HCT116 (cell line): Measurements from ENCODE around the gene LEFTY2. TPM values are rescaled to one million over a fixed set of nuclear protein-coding genes. Genes with fewer than 3 reads are reported as not detected.

Experiments used
- ATAC-seq: fragments of 200-7000 bp; cut with Tn5 transposase; 2 replicates; pipeline ENCODE4 v1.9.1; 2020; ENCODE audit warnings: mild to moderate bottlenecking, moderate library complexity
- BruUV-seq: library from RNA; stranded (reverse); fragments of 400-500 nt; replicated peaks from 2 replicates; lab custom pipeline; 2021; lab: Mats Ljungman, UMichigan
- CTCF ChIA-PET: fragments of 300-600 bp; sonication (Branson Sonifier 250); formaldehyde crosslinking; loops from one replicate; lab custom pipeline; 2021; ENCODE audit warnings: antibody characterized with exemption; lab: Charles Lee
- POLR2A ChIA-PET: fragments of 300-600, 350-600 bp; sonication (Branson Sonifier 250); formaldehyde crosslinking; loops from one replicate; lab custom pipeline; 2021; ENCODE audit warnings: antibody characterized with exemption; lab: Charles Lee
- RAD21 ChIA-PET, 2 experiments: fragments of 300-600 bp; sonication (Branson Sonifier 250); formaldehyde crosslinking; loops; one replicate each; lab custom pipeline; 2023; ENCODE audit warnings: low total read pairs in 2 of 2; ENCODE audit not compliant: uncharacterized antibody in 2 of 2, unreplicated experiment in 2 of 2, low non-redundant PET in 1 of 2; lab: Charles Lee
- DNase-seq: peaks from one replicate; pipeline ENCODE4 v3.0.0-alpha.2; 2010; ENCODE audit warnings: low read depth, low spot score
- H2AFZ ChIP-seq: fragments of 200-600 bp; shearing (Covaris generic), sonication (generic); 2 replicates; pipeline ENCODE4 v1.6.1; 2017; ENCODE audit warnings: low read depth, mixed run types, mixed read lengths, antibody characterized with exemption, low read length; ENCODE audit not compliant: poor library complexity, severe bottlenecking
- H3K27ac ChIP-seq: 2 replicates; pipeline ENCODE4 v1.5.1; 2012; ENCODE audit warnings: low read depth, low read length
- H3K27me3 ChIP-seq: fragments of 200-600 bp; sonication (generic); 2 replicates; pipeline ENCODE4 v1.6.1; 2016; ENCODE audit warnings: mixed run types, low read length, mixed read lengths; ENCODE audit not compliant: insufficient read depth
- H3K36me3 ChIP-seq, 2 experiments: fragments of 200-500 bp in 1 of 2; fragments of 200-600 bp in 1 of 2; sonication (Bioruptor generic) in 1 of 2; sonication (generic) in 1 of 2; 2 replicates each; pipeline versions ENCODE4 v1.5.1 to v1.6.1; 2014 to 2016; ENCODE audit warnings: low read length in 2 of 2, inconsistent platforms in 1 of 2, mixed read lengths in 1 of 2, mixed run types in 1 of 2; ENCODE audit not compliant: insufficient read depth in 2 of 2, control insufficient read depth in 1 of 2
- H3K4me1 ChIP-seq, 2 experiments: fragments of 200-600 bp in 1 of 2; sonication (generic) in 1 of 2; 2 replicates each; pipeline versions ENCODE4 v1.5.1 to v1.6.1; 2012 to 2017; ENCODE audit warnings: low read length in 2 of 2, inconsistent platforms in 1 of 2, mild to moderate bottlenecking in 1 of 2, mixed read lengths in 1 of 2, mixed run types in 1 of 2, moderate library complexity in 1 of 2; ENCODE audit not compliant: insufficient read depth in 2 of 2, control insufficient read depth in 1 of 2
- H3K4me2 ChIP-seq: fragments of 200-600 bp; sonication (generic); 2 replicates; pipeline ENCODE4 v1.6.1; 2017; ENCODE audit warnings: mixed run types, low read length, mixed read lengths
- H3K4me3 ChIP-seq, 2 experiments: fragments of 200-600 bp in 1 of 2; sonication (generic) in 1 of 2; replicated peaks in 1 of 2; 2 replicates each; pipeline ENCODE4 v1.5.1; 2011 to 2016; ENCODE audit warnings: low read length in 2 of 2, control low read depth in 1 of 2, low read depth in 1 of 2, mild to moderate bottlenecking in 1 of 2, mixed read lengths in 1 of 2, mixed run types in 1 of 2
- H3K79me2 ChIP-seq: fragments of 200-600 bp; sonication (generic); 2 replicates; pipeline ENCODE4 v1.6.1; 2017; ENCODE audit warnings: mild to moderate bottlenecking, mixed run types, low read length, moderate library complexity, mixed read lengths; ENCODE audit not compliant: insufficient read depth
- H3K9ac ChIP-seq: fragments of 200-600 bp; sonication (generic); 2 replicates; pipeline ENCODE4 v1.6.1; 2016; ENCODE audit warnings: low read length, mixed read lengths
- H3K9me2 ChIP-seq: fragments of 200-600 bp; sonication (generic), shearing (Covaris generic); 2 replicates; pipeline ENCODE4 v1.6.1; 2017; ENCODE audit warnings: mixed run types, mild to moderate bottlenecking, moderate library complexity; ENCODE audit not compliant: insufficient read depth
- H3K9me3 ChIP-seq, 2 experiments: fragments of 200-500 bp in 1 of 2; fragments of 200-600 bp in 1 of 2; sonication (Bioruptor generic) in 1 of 2; sonication (generic) in 1 of 2; 2 replicates each; pipeline ENCODE4 v1.6.1; 2014 to 2017; ENCODE audit warnings: low read length in 2 of 2, mixed read lengths in 2 of 2, inconsistent platforms in 1 of 2, low read depth in 1 of 2, mild to moderate bottlenecking in 1 of 2, mixed run types in 1 of 2, moderate library complexity in 1 of 2; ENCODE audit not compliant: control insufficient read depth in 1 of 2, insufficient read depth in 1 of 2
- H4K20me1 ChIP-seq: fragments of 200-600 bp; sonication (generic), shearing (Covaris generic); 2 replicates; pipeline ENCODE4 v1.6.1; 2017; ENCODE audit warnings: mixed run types, mild to moderate bottlenecking, moderate library complexity; ENCODE audit not compliant: insufficient read depth
- CBX3 ChIP-seq: IDR thresholded peaks from 2 replicates; pipeline ENCODE4 v1.6.1; 2012; ENCODE audit warnings: low read depth
- CEBPB ChIP-seq: IDR thresholded peaks from 2 replicates; pipeline ENCODE4 v1.6.1; 2012; ENCODE audit warnings: low read depth
- ELF1 ChIP-seq: IDR thresholded peaks from 2 replicates; pipeline ENCODE4 v1.6.1; 2012; ENCODE audit warnings: low read depth, borderline replicate concordance
- EZH2phosphoT487 ChIP-seq: fragments of 200-600 bp; IDR thresholded peaks from 2 replicates; pipeline ENCODE4 v1.6.1; 2018; ENCODE audit warnings: antibody characterized with exemption, borderline replicate concordance
- FOSL1 ChIP-seq: IDR thresholded peaks from 2 replicates; pipeline ENCODE4 v1.6.1; 2012; ENCODE audit warnings: low read depth
- JUND ChIP-seq: IDR thresholded peaks from 2 replicates; pipeline ENCODE4 v1.6.1; 2012
- POLR2AphosphoS5 ChIP-seq: IDR thresholded peaks from 2 replicates; pipeline ENCODE4 v1.6.1; 2011; ENCODE audit warnings: mild to moderate bottlenecking, low read depth, low read length, moderate library complexity
- SIN3A ChIP-seq: IDR thresholded peaks from 2 replicates; pipeline ENCODE4 v1.6.1; 2012; ENCODE audit warnings: low read depth
- SP1 ChIP-seq: IDR thresholded peaks from 2 replicates; pipeline ENCODE4 v1.6.1; 2012; ENCODE audit warnings: low read depth
- SRF ChIP-seq: IDR thresholded peaks from 2 replicates; pipeline ENCODE4 v1.6.1; 2012; ENCODE audit warnings: low read depth
- TCF7L2 ChIP-seq: IDR thresholded peaks from 2 replicates; pipeline ENCODE4 v1.7.0; 2011; ENCODE audit warnings: borderline replicate concordance, inconsistent platforms; ENCODE audit not compliant: insufficient read depth, insufficient read length; ENCODE audit errors: extremely low read depth
- ZFX ChIP-seq: fragments of 450-650 bp; IDR thresholded peaks from 2 replicates; pipeline ENCODE4 v1.6.1; 2017
- ZNF274 ChIP-seq: fragments of 200-500 bp; sonication (Bioruptor generic); IDR thresholded peaks from 2 replicates; pipeline ENCODE4 v1.6.1; 2014; ENCODE audit warnings: mild to moderate bottlenecking, low read depth, low read length, inconsistent platforms
- intact Hi-C: fragments of 100-400 bp; cut with micrococcal nuclease; formaldehyde crosslinking; loops from 2 replicates; pipeline ENCODE4 v1.10.0; 2022
- total RNA-seq: library from RNA; stranded (reverse); gene quantifications from one replicate; pipeline ENCODE4 v1.2.1, GENCODE V29; 2021; ENCODE audit not compliant: unreplicated experiment
- TF ChIP-seq, protein P1 (sequence below): IDR thresholded peaks from 2 replicates; pipeline ENCODE4 v1.6.1; 2011; ENCODE audit warnings: mild to moderate bottlenecking, low read length, moderate library complexity; ENCODE audit not compliant: insufficient replicate concordance; ENCODE audit errors: extremely low read depth
- TF ChIP-seq, protein P2 (sequence below): IDR thresholded peaks from 2 replicates; pipeline ENCODE4 v1.6.1; 2012
- TF ChIP-seq, protein P3 (sequence below): IDR thresholded peaks from 2 replicates; pipeline ENCODE4 v1.6.1; 2012
- TF ChIP-seq, protein P4 (sequence below), 3 experiments: fragments of 200-600 bp in 1 of 3; sonication (generic) in 1 of 3; IDR thresholded peaks in 2 of 3; conservative IDR thresholded peaks in 1 of 3; 2 replicates each; pipeline ENCODE4 v1.5.1; 2012 to 2017; ENCODE audit warnings: low read depth in 2 of 3, low read length in 2 of 3, antibody characterized with exemption in 1 of 3, borderline replicate concordance in 1 of 3, control low read depth in 1 of 3, mild to moderate bottlenecking in 1 of 3, mixed read lengths in 1 of 3, mixed run types in 1 of 3, moderate library complexity in 1 of 3; ENCODE audit not compliant: insufficient read depth in 1 of 3
- TF ChIP-seq, protein P5 (sequence below): IDR thresholded peaks from 2 replicates; pipeline ENCODE4 v1.6.1; 2012; ENCODE audit warnings: low read depth

LEFTY2 gene
- total RNA-seq, 1 experiment from 2014 or later = not detected

DNA sequence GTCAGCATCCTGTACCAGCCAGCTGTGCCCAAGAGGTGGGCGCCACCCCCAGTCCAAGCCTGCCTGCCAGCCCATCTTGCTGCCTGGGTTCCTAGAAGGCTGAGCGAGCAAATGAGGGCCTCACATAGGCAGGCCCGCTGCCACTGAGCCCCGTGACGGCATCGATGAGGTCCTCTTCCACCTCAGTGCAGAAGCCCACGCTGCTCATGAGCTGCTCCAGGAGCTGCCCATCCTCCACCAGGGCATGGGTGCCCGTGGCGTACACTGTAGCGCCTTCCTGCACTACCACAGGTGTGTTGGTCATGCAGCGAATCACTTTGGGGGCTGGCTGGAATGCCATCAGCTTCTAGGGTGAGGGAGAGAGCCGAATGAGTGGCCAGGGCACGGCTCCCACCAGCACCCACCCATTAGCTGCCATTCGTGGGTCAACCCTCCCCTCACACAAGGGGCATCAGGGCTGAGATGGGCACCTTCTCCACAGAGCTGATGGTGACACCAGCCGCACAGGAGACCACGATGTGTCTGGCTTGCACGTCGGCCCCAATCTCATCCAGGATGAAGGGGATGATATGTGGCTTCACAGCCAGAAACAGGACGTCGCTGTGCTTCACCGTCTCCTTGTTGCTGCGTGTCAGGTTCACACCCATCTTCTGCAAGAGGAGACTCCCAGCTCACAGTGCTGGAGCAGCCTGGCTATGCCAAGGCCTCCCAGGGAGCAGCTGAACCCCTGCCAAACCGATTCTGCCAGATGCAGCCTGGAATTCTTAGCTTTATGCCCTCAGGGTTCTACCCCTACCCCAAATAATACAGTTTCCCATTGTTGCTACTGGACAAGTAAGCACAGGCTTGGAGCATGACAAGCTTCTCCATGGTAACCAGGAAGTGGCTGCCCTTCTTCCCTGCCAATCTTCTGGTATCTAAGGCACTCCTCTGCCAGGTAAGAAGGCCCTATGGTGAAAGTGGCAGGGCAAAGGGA, 19.0 kb downstream of the LEFTY2 start:
- Histone ChIP-seq H3K9me3 (no peaks in the 10 kb centered on the region), H3K27ac (peak overlapping the region; percentile 24), H2AFZ (no peak overlapping the region), H3K9ac (peak overlapping the region; percentile 99; the same call in 1 of the 2 replicates), H3K4me1 (peaks cover 9 to 18% of the 10 kb centered on the region in 2 experiments), H3K4me2 (peak overlapping the region; percentile 85), H3K4me3 (peak overlapping the region in 1 of 2 experiments; percentile 6; a peak in 2 of 4 replicates), H4K20me1 (no peaks in the 10 kb centered on the region), H3K79me2 (peaks cover 26% of the 10 kb centered on the region), H3K36me3 (peaks cover 16 to 33% of the 10 kb centered on the region in 2 experiments), H3K9me2 (no peaks in the 10 kb centered on the region), H3K27me3 (no peaks in the 10 kb centered on the region)
- POLR2A ChIA-PET = no interaction called here
- CTCF ChIA-PET = no interaction called here
- RAD21 ChIA-PET = no interaction called here
- no TSS peak for BruUV-seq
- intact Hi-C loops = no loop called here
- ATAC-seq = no peak
- no peak for TF ChIP-seq EZH2phosphoT487
- no peak for TF ChIP-seq JUND
- TF ChIP-seq ELF1 = no peak
- no peak for TF ChIP-seq TCF7L2
- no peak for TF ChIP-seq SIN3A
- TF ChIP-seq ZNF274 = no peak
- TF ChIP-seq, protein P1, sequence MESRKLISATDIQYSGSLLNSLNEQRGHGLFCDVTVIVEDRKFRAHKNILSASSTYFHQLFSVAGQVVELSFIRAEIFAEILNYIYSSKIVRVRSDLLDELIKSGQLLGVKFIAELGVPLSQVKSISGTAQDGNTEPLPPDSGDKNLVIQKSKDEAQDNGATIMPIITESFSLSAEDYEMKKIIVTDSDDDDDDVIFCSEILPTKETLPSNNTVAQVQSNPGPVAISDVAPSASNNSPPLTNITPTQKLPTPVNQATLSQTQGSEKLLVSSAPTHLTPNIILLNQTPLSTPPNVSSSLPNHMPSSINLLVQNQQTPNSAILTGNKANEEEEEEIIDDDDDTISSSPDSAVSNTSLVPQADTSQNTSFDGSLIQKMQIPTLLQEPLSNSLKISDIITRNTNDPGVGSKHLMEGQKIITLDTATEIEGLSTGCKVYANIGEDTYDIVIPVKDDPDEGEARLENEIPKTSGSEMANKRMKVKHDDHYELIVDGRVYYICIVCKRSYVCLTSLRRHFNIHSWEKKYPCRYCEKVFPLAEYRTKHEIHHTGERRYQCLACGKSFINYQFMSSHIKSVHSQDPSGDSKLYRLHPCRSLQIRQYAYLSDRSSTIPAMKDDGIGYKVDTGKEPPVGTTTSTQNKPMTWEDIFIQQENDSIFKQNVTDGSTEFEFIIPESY = no peak
- TF ChIP-seq, protein P2, sequence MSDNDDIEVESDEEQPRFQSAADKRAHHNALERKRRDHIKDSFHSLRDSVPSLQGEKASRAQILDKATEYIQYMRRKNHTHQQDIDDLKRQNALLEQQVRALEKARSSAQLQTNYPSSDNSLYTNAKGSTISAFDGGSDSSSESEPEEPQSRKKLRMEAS = no peak
- no peak for TF ChIP-seq CBX3
- no peak for TF ChIP-seq FOSL1
- no peak for TF ChIP-seq ZFX
- TF ChIP-seq, protein P3, sequence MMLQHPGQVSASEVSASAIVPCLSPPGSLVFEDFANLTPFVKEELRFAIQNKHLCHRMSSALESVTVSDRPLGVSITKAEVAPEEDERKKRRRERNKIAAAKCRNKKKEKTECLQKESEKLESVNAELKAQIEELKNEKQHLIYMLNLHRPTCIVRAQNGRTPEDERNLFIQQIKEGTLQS = no peak
- TF ChIP-seq, protein P4, sequence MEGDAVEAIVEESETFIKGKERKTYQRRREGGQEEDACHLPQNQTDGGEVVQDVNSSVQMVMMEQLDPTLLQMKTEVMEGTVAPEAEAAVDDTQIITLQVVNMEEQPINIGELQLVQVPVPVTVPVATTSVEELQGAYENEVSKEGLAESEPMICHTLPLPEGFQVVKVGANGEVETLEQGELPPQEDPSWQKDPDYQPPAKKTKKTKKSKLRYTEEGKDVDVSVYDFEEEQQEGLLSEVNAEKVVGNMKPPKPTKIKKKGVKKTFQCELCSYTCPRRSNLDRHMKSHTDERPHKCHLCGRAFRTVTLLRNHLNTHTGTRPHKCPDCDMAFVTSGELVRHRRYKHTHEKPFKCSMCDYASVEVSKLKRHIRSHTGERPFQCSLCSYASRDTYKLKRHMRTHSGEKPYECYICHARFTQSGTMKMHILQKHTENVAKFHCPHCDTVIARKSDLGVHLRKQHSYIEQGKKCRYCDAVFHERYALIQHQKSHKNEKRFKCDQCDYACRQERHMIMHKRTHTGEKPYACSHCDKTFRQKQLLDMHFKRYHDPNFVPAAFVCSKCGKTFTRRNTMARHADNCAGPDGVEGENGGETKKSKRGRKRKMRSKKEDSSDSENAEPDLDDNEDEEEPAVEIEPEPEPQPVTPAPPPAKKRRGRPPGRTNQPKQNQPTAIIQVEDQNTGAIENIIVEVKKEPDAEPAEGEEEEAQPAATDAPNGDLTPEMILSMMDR (IDR thresholded peaks at IDR 0.05 in 2 of 3, conservative IDR thresholded peaks at IDR 0.05 in 1 of 3; ENCODE audit: borderline replicate concordance in 1 of 3, insufficient read depth in 1 of 3, low read depth in 2 of 3, low read length in 2 of 3) = no peak
- TF ChIP-seq, protein P5, sequence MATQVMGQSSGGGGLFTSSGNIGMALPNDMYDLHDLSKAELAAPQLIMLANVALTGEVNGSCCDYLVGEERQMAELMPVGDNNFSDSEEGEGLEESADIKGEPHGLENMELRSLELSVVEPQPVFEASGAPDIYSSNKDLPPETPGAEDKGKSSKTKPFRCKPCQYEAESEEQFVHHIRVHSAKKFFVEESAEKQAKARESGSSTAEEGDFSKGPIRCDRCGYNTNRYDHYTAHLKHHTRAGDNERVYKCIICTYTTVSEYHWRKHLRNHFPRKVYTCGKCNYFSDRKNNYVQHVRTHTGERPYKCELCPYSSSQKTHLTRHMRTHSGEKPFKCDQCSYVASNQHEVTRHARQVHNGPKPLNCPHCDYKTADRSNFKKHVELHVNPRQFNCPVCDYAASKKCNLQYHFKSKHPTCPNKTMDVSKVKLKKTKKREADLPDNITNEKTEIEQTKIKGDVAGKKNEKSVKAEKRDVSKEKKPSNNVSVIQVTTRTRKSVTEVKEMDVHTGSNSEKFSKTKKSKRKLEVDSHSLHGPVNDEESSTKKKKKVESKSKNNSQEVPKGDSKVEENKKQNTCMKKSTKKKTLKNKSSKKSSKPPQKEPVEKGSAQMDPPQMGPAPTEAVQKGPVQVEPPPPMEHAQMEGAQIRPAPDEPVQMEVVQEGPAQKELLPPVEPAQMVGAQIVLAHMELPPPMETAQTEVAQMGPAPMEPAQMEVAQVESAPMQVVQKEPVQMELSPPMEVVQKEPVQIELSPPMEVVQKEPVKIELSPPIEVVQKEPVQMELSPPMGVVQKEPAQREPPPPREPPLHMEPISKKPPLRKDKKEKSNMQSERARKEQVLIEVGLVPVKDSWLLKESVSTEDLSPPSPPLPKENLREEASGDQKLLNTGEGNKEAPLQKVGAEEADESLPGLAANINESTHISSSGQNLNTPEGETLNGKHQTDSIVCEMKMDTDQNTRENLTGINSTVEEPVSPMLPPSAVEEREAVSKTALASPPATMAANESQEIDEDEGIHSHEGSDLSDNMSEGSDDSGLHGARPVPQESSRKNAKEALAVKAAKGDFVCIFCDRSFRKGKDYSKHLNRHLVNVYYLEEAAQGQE = no peak
- TF ChIP-seq SP1 = no peak
- no peak for TF ChIP-seq CEBPB
- TF ChIP-seq SRF = no peak
- TF ChIP-seq POLR2AphosphoS5 = no peak
- TF ChIP-seq, all 23 proteins: peak for 0
- no peak for DNase-seq
